Liver (tissue), 2 donors: Measurements from ENCODE around the gene ZFC3H1.
"Not testable (repeated sequence)": the region's sequence is repeated elsewhere in the genome, so short reads cannot be mapped to it uniquely, and the experiment has no call there.

ENCODE experiments used
- CTCF ChIP-seq: fragments of 150-350 bp; IDR thresholded peaks from 2 replicates; pipeline ENCODE4 v1.5.1; 2017; ENCODE audit warnings: improper control_type of control experiment, low read depth, low read length; ENCODE audit not compliant: missing input control
- MAX ChIP-seq: IDR thresholded peaks from 2 replicates; pipeline ENCODE4 v1.6.1; 2016; ENCODE audit warnings: antibody characterized with exemption
- YY1 ChIP-seq: IDR thresholded peaks from 2 replicates; pipeline ENCODE4 v1.6.1; 2016; ENCODE audit warnings: antibody characterized with exemption, mild to moderate bottlenecking
- donor health status: healthy.

GRCh38 chr12:71702181-71702580, 38.5 kb upstream of the ZFC3H1 start:
- TF ChIP-seq CTCF, YY1, MAX: not testable (repeated sequence)
